Activated CD4-positive, alpha-beta T cell treated with anti-CD3 and anti-CD28 coated beads, Interleukin-2, amount 10 ng/mL, durations not matched to agents 7 days and 5 days (primary cell): ENCODE results near the gene OLIG2. TPM values are rescaled to one million over a fixed set of nuclear protein-coding genes. Genes with fewer than 3 reads are reported as not detected.
A peak's percentile ranks its signal among the peaks of the same experiment; 100 is the strongest.

Experiments
- CTCF ChIA-PET: fragments of 350-600 bp; sonication (Branson Sonifier 250); formaldehyde crosslinking; loops from one replicate; lab custom pipeline; 2021; ENCODE audit warnings: antibody characterized with exemption; lab: Charles Lee
- POLR2A ChIA-PET: fragments of 350-600 bp; sonication (Branson Sonifier 250); formaldehyde crosslinking; loops from one replicate; lab custom pipeline; 2021; ENCODE audit warnings: antibody characterized with exemption; lab: Charles Lee
- DNase-seq: peaks from one replicate; pipeline ENCODE4 v3.0.0-alpha.2; 2020
- H3K27ac Mint-ChIP-seq: one replicate; pipeline ENCODE4 v1.8.0; 2021; ENCODE audit warnings: mild to moderate bottlenecking, moderate library complexity, mixed read lengths
- H3K27me3 Mint-ChIP-seq: one replicate; pipeline ENCODE4 v1.8.0; 2021; ENCODE audit warnings: mixed read lengths
- H3K36me3 Mint-ChIP-seq: one replicate; pipeline ENCODE4 v1.8.0; 2021; ENCODE audit warnings: low read depth, mixed read lengths
- H3K4me1 Mint-ChIP-seq: one replicate; pipeline ENCODE4 v1.8.0; 2021; ENCODE audit warnings: mixed read lengths
- H3K4me3 Mint-ChIP-seq: one replicate; pipeline ENCODE4 v1.8.0; 2021; ENCODE audit warnings: mild to moderate bottlenecking, moderate library complexity, mixed read lengths
- H3K9me3 Mint-ChIP-seq: one replicate; pipeline ENCODE4 v1.8.0; 2021; ENCODE audit warnings: mixed read lengths
- total RNA-seq, 2 experiments: library from RNA; stranded (reverse); gene quantifications; one replicate each; pipeline ENCODE4 v1.2.3, GENCODE V29; 2021

Gene OLIG2
- total RNA-seq, 2 experiments from 2014 or later: not detected

- POLR2A ChIA-PET: no interaction called here
- Mint-ChIP-seq H3K4me3 (no peak overlapping the region), H3K27ac (no peak overlapping the region), H3K9me3 (no peaks in the 10 kb centered on the region), H3K36me3 (peaks cover 3% of the 10 kb centered on the region), H3K4me1 (peaks cover 10% of the 10 kb centered on the region), H3K27me3 (peaks cover 62% of the 10 kb centered on the region)
- no peak for DNase-seq
- CTCF ChIA-PET: interaction anchor here (1.5 kb wide), 1 partner anchor 26 kb away, joined by 3 read pairs; no protein-coding TSS in a partner anchor
Observed at GRCh38 chr21:33064623-33065390, 39.1 kb downstream of the OLIG2 start.

- Mint-ChIP-seq H3K4me1 (peaks cover 18% of the 10 kb centered on the region), H3K9me3 (no peaks in the 10 kb centered on the region), H3K4me3 (no peak overlapping the region), H3K27ac (no peak overlapping the region), H3K36me3 (peaks cover 3% of the 10 kb centered on the region), H3K27me3 (peaks cover 67% of the 10 kb centered on the region)
- DNase-seq: no peak
- ChIA-PET POLR2A (no interaction called here), CTCF (no interaction called here)
Observed at GRCh38 chr21:33067043-33067442, 41.3 kb downstream of the OLIG2 start.

GRCh38 chr21:33067457-33067856 is 41.7 kb downstream of the OLIG2 start:
- H3K27me3 Mint-ChIP-seq: peaks cover 70% of the 10 kb centered on the region
- ChIA-PET CTCF (no interaction called here), POLR2A (no interaction called here)
- no peak overlapping the region for H3K4me3 Mint-ChIP-seq
- DNase-seq: no peak
- peaks cover 3% of the 10 kb centered on the region for H3K36me3 Mint-ChIP-seq
- no peaks in the 10 kb centered on the region for H3K9me3 Mint-ChIP-seq
- no peak overlapping the region for H3K27ac Mint-ChIP-seq
- peaks cover 19% of the 10 kb centered on the region for H3K4me1 Mint-ChIP-seq

- no peaks in the 10 kb centered on the region for H3K9me3 Mint-ChIP-seq
- H3K27ac Mint-ChIP-seq: no peak overlapping the region
- H3K27me3 Mint-ChIP-seq: peaks cover 79% of the 10 kb centered on the region
- POLR2A ChIA-PET: no interaction called here
- CTCF ChIA-PET: no interaction called here
- DNase-seq: no peak
- peaks cover 3% of the 10 kb centered on the region for H3K36me3 Mint-ChIP-seq
- no peak overlapping the region for H3K4me3 Mint-ChIP-seq
- peaks cover 19% of the 10 kb centered on the region for H3K4me1 Mint-ChIP-seq
Observed at GRCh38 chr21:33069243-33069642, 43.5 kb downstream of the OLIG2 start.

- CTCF ChIA-PET: no interaction called here
- Mint-ChIP-seq H3K27me3 (peaks cover 80% of the 10 kb centered on the region), H3K36me3 (peaks cover 3% of the 10 kb centered on the region), H3K9me3 (no peaks in the 10 kb centered on the region), H3K27ac (no peak overlapping the region), H3K4me1 (peaks cover 19% of the 10 kb centered on the region), H3K4me3 (no peak overlapping the region)
- POLR2A ChIA-PET: no interaction called here
- DNase-seq: no peak
Observed at GRCh38 chr21:33069645-33069993, 43.9 kb downstream of the OLIG2 start.

GRCh38 chr21:33069994-33070743 is 44.4 kb downstream of the OLIG2 start, which contains the start of gene OLIG1:
OLIG1 (plus strand) TSS chr21:33070141; CDS start chr21:33070247, 106 bp downstream.
- Mint-ChIP-seq H3K4me3 (peak within 1 kb of the TSS; percentile 59), H3K27ac (no peak within 1 kb of the TSS), H3K4me1 (peaks cover 19% of the 10 kb centered on the region), H3K27me3 (peaks cover 80% of the 10 kb centered on the region), H3K9me3 (no peaks in the 10 kb centered on the region), H3K36me3 (peaks cover 3% of the 10 kb centered on the region)
- ChIA-PET CTCF (no interaction called here), POLR2A (no interaction called here)
- DNase-seq: peak; percentile 27

- no peak overlapping the region for H3K4me3 Mint-ChIP-seq
- no peaks in the 10 kb centered on the region for H3K9me3 Mint-ChIP-seq
- H3K27ac Mint-ChIP-seq: no peak overlapping the region
- CTCF ChIA-PET: no interaction called here
- no peak for DNase-seq
- POLR2A ChIA-PET: no interaction called here
- H3K27me3 Mint-ChIP-seq: peaks cover 82% of the 10 kb centered on the region
- peaks cover 3% of the 10 kb centered on the region for H3K36me3 Mint-ChIP-seq
- peaks cover 19% of the 10 kb centered on the region for H3K4me1 Mint-ChIP-seq
Observed at GRCh38 chr21:33070744-33070997, 44.9 kb downstream of the OLIG2 start.

GRCh38 chr21:33070998-33071769 is 45.4 kb downstream of the OLIG2 start:
- CTCF ChIA-PET: no interaction called here

GRCh38 chr21:33071770-33072306 is 46.1 kb downstream of the OLIG2 start:
- peaks cover 3% of the 10 kb centered on the region for H3K36me3 Mint-ChIP-seq
- POLR2A ChIA-PET: interaction anchor here (0.6 kb wide), 1 partner anchor 83 kb away, joined by 3 read pairs; no protein-coding TSS in a partner anchor
- no peaks in the 10 kb centered on the region for H3K9me3 Mint-ChIP-seq
- peak; percentile 8 for DNase-seq
- peak overlapping the region; percentile 59 for H3K4me3 Mint-ChIP-seq
- H3K27me3 Mint-ChIP-seq: peaks cover 77% of the 10 kb centered on the region
- CTCF ChIA-PET: no interaction called here
- peaks cover 19% of the 10 kb centered on the region for H3K4me1 Mint-ChIP-seq
- no peak overlapping the region for H3K27ac Mint-ChIP-seq

More at GRCh38 chr21:33070998-33071769, 45.4 kb downstream of the OLIG2 start:
- no peak for DNase-seq
- H3K4me1 Mint-ChIP-seq: peaks cover 19% of the 10 kb centered on the region
- peak overlapping the region; percentile 59 for H3K4me3 Mint-ChIP-seq
- H3K36me3 Mint-ChIP-seq: peaks cover 3% of the 10 kb centered on the region
- H3K27me3 Mint-ChIP-seq: peaks cover 83% of the 10 kb centered on the region
- H3K9me3 Mint-ChIP-seq: no peaks in the 10 kb centered on the region
- no peak overlapping the region for H3K27ac Mint-ChIP-seq
- POLR2A ChIA-PET: no interaction called here

GRCh38 chr21:33073636-33074035 is 47.9 kb downstream of the OLIG2 start:
- Mint-ChIP-seq H3K4me1 (peaks cover 22% of the 10 kb centered on the region), H3K36me3 (peaks cover 3% of the 10 kb centered on the region), H3K27ac (no peak overlapping the region), H3K4me3 (no peak overlapping the region), H3K9me3 (no peaks in the 10 kb centered on the region), H3K27me3 (peaks cover 80% of the 10 kb centered on the region)
- no peak for DNase-seq
- CTCF ChIA-PET: no interaction called here
- POLR2A ChIA-PET: no interaction called here

- Mint-ChIP-seq H3K9me3 (no peaks in the 10 kb centered on the region), H3K4me3 (no peak overlapping the region), H3K4me1 (peaks cover 15% of the 10 kb centered on the region), H3K27ac (no peak overlapping the region), H3K27me3 (peaks cover 72% of the 10 kb centered on the region), H3K36me3 (no peaks in the 10 kb centered on the region)
- POLR2A ChIA-PET: no interaction called here
- CTCF ChIA-PET: no interaction called here
- no peak for DNase-seq
Observed at GRCh38 chr21:33075128-33075527, 49.4 kb downstream of the OLIG2 start.

- Mint-ChIP-seq H3K27ac (no peak overlapping the region), H3K4me3 (no peak overlapping the region), H3K4me1 (peaks cover 15% of the 10 kb centered on the region), H3K9me3 (no peaks in the 10 kb centered on the region), H3K36me3 (no peaks in the 10 kb centered on the region), H3K27me3 (peaks cover 77% of the 10 kb centered on the region)
- DNase-seq: no peak
- CTCF ChIA-PET: interaction anchor here (1.2 to 1.3 kb wide), 2 partner anchors 10 to 52 kb away, joined by 3 to 4 read pairs; no protein-coding TSS in a partner anchor
- POLR2A ChIA-PET: no interaction called here
Observed at GRCh38 chr21:33075596-33076195, 50.0 kb downstream of the OLIG2 start.
